H1 (cell line): ENCODE results near the gene PTEN. TPM values are rescaled to one million over a fixed set of nuclear protein-coding genes. Genes with fewer than 3 reads are reported as not detected.

Experiments used
- CTCF ChIA-PET: fragments of 300-600 bp; sonication (Branson Sonifier 250); formaldehyde crosslinking; loops from one replicate; lab custom pipeline; 2021; ENCODE audit not compliant: partially characterized antibody; lab: Charles Lee
- POLR2A ChIA-PET: fragments of 300-600 bp; sonication (Branson Sonifier 250); formaldehyde crosslinking; loops from one replicate; lab custom pipeline; 2021; ENCODE audit warnings: inconsistent platforms; ENCODE audit not compliant: partially characterized antibody; lab: Charles Lee
- DNase-seq, 2 experiments: peaks; one replicate each; pipeline versions ENCODE4 v3.0.0 to v3.0.0-alpha.2; 2010 to 2022; ENCODE audit warnings: low spot score in 2 of 2, low read depth in 1 of 2, mixed read lengths in 1 of 2
- FAIRE-seq: peaks from 2 replicates; lab custom pipeline; 2011; peaks lifted over from hg19 to GRCh38; lab: Jason Lieb, UNC
- H2AFZ ChIP-seq: 2 replicates; pipeline ENCODE4 v1.8.1; 2012; ENCODE audit warnings: low read length, inconsistent platforms
- H2AK5ac ChIP-seq: 2 replicates; pipeline ENCODE4 v1.6.1; 2013; ENCODE audit warnings: low read depth, low read length
- H2BK120ac ChIP-seq: replicated peaks from 2 replicates; pipeline ENCODE3; 2013; ENCODE audit warnings: low read depth, low read length, inconsistent platforms
- H2BK12ac ChIP-seq: 2 replicates; pipeline ENCODE4 v1.6.1; 2013; ENCODE audit warnings: low read depth, low read length
- H2BK15ac ChIP-seq: 2 replicates; pipeline ENCODE4 v1.6.1; 2013; ENCODE audit warnings: low read length
- H2BK20ac ChIP-seq: 2 replicates; pipeline ENCODE4 v1.6.1; 2013; ENCODE audit warnings: low read length
- H2BK5ac ChIP-seq: 2 replicates; pipeline ENCODE4 v1.6.1; 2013; ENCODE audit warnings: low read depth, low read length
- H3K14ac ChIP-seq: 2 replicates; pipeline ENCODE4 v1.6.1; 2013; ENCODE audit warnings: inconsistent platforms; ENCODE audit not compliant: insufficient read length
- H3K18ac ChIP-seq: 2 replicates; pipeline ENCODE4 v1.6.1; 2013; ENCODE audit warnings: low read length; ENCODE audit errors: extremely low read depth
- H3K23ac ChIP-seq: 2 replicates; pipeline ENCODE4 v1.6.1; 2013; ENCODE audit warnings: inconsistent platforms; ENCODE audit not compliant: insufficient read length
- H3K23me2 ChIP-seq: 2 replicates; pipeline ENCODE4 v1.6.1; 2013; ENCODE audit warnings: low read depth, low read length
- H3K27ac ChIP-seq: 2 replicates; pipeline ENCODE4 v1.6.1; 2011; ENCODE audit warnings: low read depth, low read length, inconsistent platforms
- H3K27me3 ChIP-seq, 4 experiments: replicated peaks in 1 of 4; 1 replicate in 1 of 4; 2 replicates in 3 of 4; pipeline versions ENCODE4 v1.6.1 to v1.8.1; 2011 to 2013; ENCODE audit warnings: low read length in 3 of 4, mild to moderate bottlenecking in 3 of 4, inconsistent platforms in 2 of 4, mixed read lengths in 2 of 4, moderate library complexity in 1 of 4; ENCODE audit not compliant: control insufficient read depth in 3 of 4, insufficient read depth in 3 of 4; ENCODE audit errors: extremely low read depth in 1 of 4
- H3K36me3 ChIP-seq, 4 experiments: 2 replicates each; pipeline versions ENCODE4 v1.6.1 to v1.8.1; 2011 to 2013; ENCODE audit warnings: mild to moderate bottlenecking in 4 of 4, low read length in 3 of 4, moderate library complexity in 2 of 4, control low read depth in 1 of 4, inconsistent platforms in 1 of 4; ENCODE audit not compliant: insufficient read depth in 4 of 4, control insufficient read depth in 2 of 4
- H3K4ac ChIP-seq: replicated peaks from 2 replicates; pipeline ENCODE3; 2013; ENCODE audit warnings: low read length, low read depth, mixed read lengths, inconsistent platforms; ENCODE audit not compliant: insufficient read length
- H3K4me1 ChIP-seq, 4 experiments: replicated peaks in 1 of 4; 1 replicate in 1 of 4; 2 replicates in 3 of 4; pipeline versions ENCODE4 v1.6.1 to v1.8.1; 2011 to 2013; ENCODE audit warnings: low read length in 3 of 4, inconsistent platforms in 2 of 4, mixed read lengths in 1 of 4; ENCODE audit not compliant: insufficient read depth in 4 of 4, control insufficient read depth in 3 of 4
- H3K4me2 ChIP-seq, 2 experiments: 2 replicates each; pipeline versions ENCODE4 v1.6.1 to v1.8.1; 2011 to 2013; ENCODE audit warnings: low read depth in 2 of 2, low read length in 2 of 2, control low read depth in 1 of 2, inconsistent platforms in 1 of 2, mild to moderate bottlenecking in 1 of 2; ENCODE audit not compliant: insufficient read depth in 1 of 2
- H3K4me3 ChIP-seq, 4 experiments: fragments of 200-600, 300-600 bp in 1 of 4; sonication (generic), shearing (Covaris generic), sonication (Bioruptor Twin) in 1 of 4; 2 replicates each; pipeline versions ENCODE4 v1.5.1 to v1.8.1; 2011 to 2016; ENCODE audit warnings: low read length in 4 of 4, low read depth in 3 of 4, control low read depth in 2 of 4, inconsistent platforms in 2 of 4, mild to moderate bottlenecking in 2 of 4, mixed read lengths in 1 of 4, moderate library complexity in 1 of 4; ENCODE audit not compliant: insufficient read depth in 2 of 4; ENCODE audit errors: extremely low read depth in 1 of 4
- H3K56ac ChIP-seq: replicated peaks from 2 replicates; pipeline ENCODE3; 2013; ENCODE audit warnings: low read depth, mild to moderate bottlenecking, mixed read lengths, low read length, inconsistent platforms; ENCODE audit not compliant: insufficient read length
- H3K79me1 ChIP-seq: 2 replicates; pipeline ENCODE4 v1.6.1; 2013; ENCODE audit warnings: low read depth, low read length, control low read depth
- H3K79me2 ChIP-seq, 2 experiments: 2 replicates each; pipeline versions ENCODE4 v1.6.1 to v1.8.1; 2012 to 2013; ENCODE audit warnings: low read length in 2 of 2, mild to moderate bottlenecking in 2 of 2, inconsistent platforms in 1 of 2; ENCODE audit not compliant: insufficient read depth in 2 of 2, control insufficient read depth in 1 of 2
- H3K9ac ChIP-seq, 4 experiments: replicated peaks in 1 of 4; 1 replicate in 1 of 4; 2 replicates in 3 of 4; pipeline versions ENCODE4 v1.6.1 to v1.8.1; 2011 to 2013; ENCODE audit warnings: low read depth in 3 of 4, low read length in 3 of 4, control low read depth in 2 of 4, mild to moderate bottlenecking in 2 of 4, moderate library complexity in 2 of 4, inconsistent platforms in 1 of 4; ENCODE audit errors: extremely low read depth in 1 of 4
- H3K9me3 ChIP-seq, 2 experiments: 2 replicates each; pipeline versions ENCODE4 v1.6.1 to v1.8.1; 2012 to 2013; ENCODE audit warnings: mild to moderate bottlenecking in 2 of 2, moderate library complexity in 2 of 2, control low read depth in 1 of 2, inconsistent platforms in 1 of 2, low read depth in 1 of 2, low read length in 1 of 2, mixed read lengths in 1 of 2; ENCODE audit not compliant: insufficient read depth in 2 of 2
- H4K20me1 ChIP-seq, 2 experiments: replicated peaks in 1 of 2; 2 replicates each; pipeline versions ENCODE3 to v1.8.1; 2011 to 2013; ENCODE audit warnings: inconsistent platforms in 2 of 2, low read length in 2 of 2, mild to moderate bottlenecking in 1 of 2; ENCODE audit not compliant: insufficient read depth in 2 of 2, control insufficient read depth in 1 of 2
- H4K5ac ChIP-seq: 2 replicates; pipeline ENCODE4 v1.6.1; 2013; ENCODE audit warnings: low read length, low read depth, mixed read lengths, inconsistent platforms; ENCODE audit not compliant: insufficient read length
- H4K8ac ChIP-seq: 2 replicates; pipeline ENCODE4 v1.8.0; 2013; ENCODE audit warnings: mild to moderate bottlenecking, moderate library complexity, low read length, inconsistent platforms; ENCODE audit not compliant: insufficient read depth; ENCODE audit errors: extremely low read depth
- H4K91ac ChIP-seq: replicated peaks from 2 replicates; pipeline ENCODE3; 2013; ENCODE audit warnings: low read length, mixed read lengths, inconsistent platforms; ENCODE audit not compliant: insufficient read length
- BCL11A ChIP-seq, 2 experiments: IDR thresholded peaks; one replicate each; pipeline ENCODE4 v1.6.1; 2011; ENCODE audit warnings: low read depth in 2 of 2, low read length in 2 of 2, mild to moderate bottlenecking in 2 of 2
- CEBPB ChIP-seq: IDR thresholded peaks from 2 replicates; pipeline ENCODE4 v1.6.1; 2012; ENCODE audit warnings: low read depth, low read length
- EGR1 ChIP-seq: IDR thresholded peaks from 2 replicates; pipeline ENCODE4 v1.6.1; 2011; ENCODE audit warnings: low read depth, low read length, borderline replicate concordance
- EZH2 ChIP-seq: fragments of 200-600 bp; sonication (generic); IDR thresholded peaks from 2 replicates; pipeline ENCODE4 v1.7.1; 2012; ENCODE audit warnings: low read depth, mild to moderate bottlenecking, moderate library complexity, low read length, inconsistent platforms; ENCODE audit not compliant: severe bottlenecking
- FOSL1 ChIP-seq: IDR thresholded peaks from 2 replicates; pipeline ENCODE4 v1.6.1; 2011; ENCODE audit warnings: mild to moderate bottlenecking, low read depth, low read length, moderate library complexity; ENCODE audit not compliant: insufficient read depth
- JUND ChIP-seq: IDR thresholded peaks from 2 replicates; pipeline ENCODE4 v1.6.1; 2011; ENCODE audit warnings: mild to moderate bottlenecking, improper control_type of control experiment, low read length
- KDM1A ChIP-seq: fragments of 200-600, 300-600 bp; sonication (generic); IDR thresholded peaks from 2 replicates; pipeline ENCODE4 v1.7.1; 2016; ENCODE audit warnings: mild to moderate bottlenecking, low read length, borderline replicate concordance
- SAP30 ChIP-seq: fragments of 300-600 bp; sonication (generic); IDR thresholded peaks from 2 replicates; pipeline ENCODE4 v1.7.1; 2012; ENCODE audit warnings: low read length, moderate library complexity, mild to moderate bottlenecking, inconsistent platforms; ENCODE audit not compliant: insufficient read depth, insufficient replicate concordance
- SIN3A ChIP-seq, 2 experiments: IDR thresholded peaks in 1 of 2; conservative IDR thresholded peaks in 1 of 2; 2 replicates each; pipeline ENCODE4 v1.6.1; 2011 to 2012; ENCODE audit warnings: low read length in 2 of 2, improper control_type of control experiment in 1 of 2, low read depth in 1 of 2, mild to moderate bottlenecking in 1 of 2
- SIRT6 ChIP-seq: IDR thresholded peaks from one replicate; pipeline ENCODE4 v1.7.1; 2012; ENCODE audit warnings: low read length, inconsistent platforms
- TAF1 ChIP-seq: IDR thresholded peaks from 2 replicates; pipeline ENCODE4 v1.6.1; 2011; ENCODE audit warnings: mild to moderate bottlenecking, low read depth, low read length
- TCF12 ChIP-seq: IDR thresholded peaks from 2 replicates; pipeline ENCODE4 v1.6.1; 2011; ENCODE audit warnings: low read depth, mild to moderate bottlenecking, low read length
- TEAD4 ChIP-seq: IDR thresholded peaks from 2 replicates; pipeline ENCODE4 v1.6.1; 2012; ENCODE audit warnings: low read depth, low read length, inconsistent platforms, mixed read lengths
- WGBS, 2 experiments: shearing (Covaris generic) in 1 of 2; methylation state at CpG; one replicate each; pipeline versions ENCODE4 v1.1.6 to v1.1.7; 2013 to 2015; ENCODE audit warnings: low lambda C conversion rate in 2 of 2, mixed read lengths in 2 of 2, inconsistent platforms in 1 of 2, low coverage in 1 of 2, missing lambda C conversion rate in 1 of 2; ENCODE audit not compliant: insufficient replicate concordance in 2 of 2, insufficient coverage in 1 of 2, insufficient read length in 1 of 2; ENCODE audit errors: extremely low coverage in 1 of 2, missing lambda C conversion rate in 1 of 2; 5-methylcytosine and 5-hydroxymethylcytosine counted together
- polyA plus RNA-seq, 7 experiments: library from polyadenylated mRNA; depleted of rRNA in 3 of 7; stranded (reverse) in 5 of 7; unstranded in 2 of 7; fragments of >200 nt in 5 of 7; fragments of 200-250 nt in 2 of 7; gene quantifications; 1 replicate in 5 of 7; 2 replicates in 1 of 7; 4 replicates in 1 of 7; pipeline versions ENCODE4 v1.2.1 to v1.2.3, GENCODE V29; 2011 to 2013; ENCODE audit warnings: missing spikeins in 2 of 7, mixed read lengths in 2 of 7
- total RNA-seq: library from RNA; stranded (reverse); fragmentation: NEBNext Ultra II Directional; extraction: Animal tissue kit (Norgen Biotek cat#: 25700); gene quantifications from 2 replicates; pipeline ENCODE4 v1.2.1, GENCODE V29; 2021

PTEN gene
- total and polyA plus RNA-seq, 2 of the 8 experiments (the other 6 are each of a cell fraction or from before 2014, with no cell fraction given): 6.3 to 48.7 TPM

DNA sequence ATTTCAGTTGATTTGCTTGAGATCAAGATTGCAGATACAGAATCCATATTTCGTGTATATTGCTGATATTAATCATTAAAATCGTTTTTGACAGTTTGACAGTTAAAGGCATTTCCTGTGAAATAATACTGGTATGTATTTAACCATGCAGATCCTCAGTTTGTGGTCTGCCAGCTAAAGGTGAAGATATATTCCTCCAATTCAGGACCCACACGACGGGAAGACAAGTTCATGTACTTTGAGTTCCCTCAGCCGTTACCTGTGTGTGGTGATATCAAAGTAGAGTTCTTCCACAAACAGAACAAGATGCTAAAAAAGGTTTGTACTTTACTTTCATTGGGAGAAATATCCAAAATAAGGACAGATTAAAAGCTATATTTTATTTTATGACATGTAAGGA is 94.3 kb downstream of the PTEN start:
- FAIRE-seq: no peak
- peaks cover 0 to 34% (median 6%) of the 10 kb centered on the region in 4 experiments; a peak in 4 of 8 replicates for H3K36me3 ChIP-seq

More for the DNA sequence above, 94.3 kb downstream of the PTEN start:
- H4K91ac ChIP-seq: no peak overlapping the region
- POLR2A ChIA-PET: interaction anchor here (0.6 kb wide), 1 partner anchor 111 kb away, joined by 3 read pairs; no protein-coding TSS in a partner anchor
- TF ChIP-seq TCF12 (no peak), SIRT6 (no peak), BCL11A (IDR thresholded peaks at IDR 0.05; ENCODE audit: low read depth in 2 of 2, low read length in 2 of 2) (no peak), TAF1 (no peak), FOSL1 (no peak), SIN3A (conservative IDR thresholded peaks at IDR 0.05 in 1 of 2, IDR thresholded peaks at IDR 0.05 in 1 of 2; ENCODE audit: low read depth in 1 of 2, low read length in 2 of 2) (no peak), KDM1A (no peak), TEAD4 (no peak), CEBPB (no peak), EZH2 (no peak), SAP30 (no peak), EGR1 (no peak), JUND (no peak)
- TF ChIP-seq, all 59 proteins: peak for 0
- no peak for DNase-seq
- Histone ChIP-seq H2BK12ac (no peak overlapping the region), H2AK5ac (no peak overlapping the region), H4K20me1 (no peaks in the 10 kb centered on the region), H3K23ac (no peak overlapping the region), H3K27ac (no peak overlapping the region), H2BK15ac (no peak overlapping the region), H4K8ac (no peak overlapping the region), H2AFZ (no peak overlapping the region), H3K23me2 (no peaks in the 10 kb centered on the region), H3K4me2 (no peak overlapping the region), H3K14ac (no peak overlapping the region), H3K56ac (no peak overlapping the region), H3K27me3 (no peaks in the 10 kb centered on the region), H4K5ac (no peak overlapping the region), H3K18ac (no peak overlapping the region), H3K4me1 (0 out of 7 replicates have a peak, but pooled peaks cover 0 to 2% (median 0%) of the 10 kb centered on the region in 4 experiments), H2BK20ac (no peak overlapping the region), H3K9me3 (no peaks in the 10 kb centered on the region), H2BK5ac (no peak overlapping the region), H3K4me3 (no peak overlapping the region), H3K9ac (no peak overlapping the region), H3K79me1 (no peaks in the 10 kb centered on the region), H3K4ac (no peak overlapping the region), H2BK120ac (no peak overlapping the region), H3K79me2 (no peaks in the 10 kb centered on the region)
- CTCF ChIA-PET: interaction anchor here (1.4 kb wide), 1 partner anchor 13 kb away, joined by 3 read pairs; no protein-coding TSS in a partner anchor
- WGBS, 2 experiments: 91% methylated on average over 5 of the region's 5 CpGs; no CpG with 5 or more reads in 1 of the 2 experiments
